Astrocyte of the spinal cord (primary cell): ENCODE data around the gene YTHDF1.
"Not testable (repeated sequence)": the region's sequence is repeated elsewhere in the genome, so short reads cannot be mapped to it uniquely, and the experiment has no call there.

Experiments
- DNase-seq: peaks from one replicate; pipeline ENCODE4 v3.0.0; 2011; ENCODE audit warnings: low read depth, low spot score
- H3K4me3 ChIP-seq: 2 replicates; pipeline ENCODE4 v1.5.1; 2011; ENCODE audit warnings: low read depth, mild to moderate bottlenecking, low read length, moderate library complexity
- in situ Hi-C: cut with HindIII; loops from 2 replicates; pipeline ENCODE4 v1.10.0; 2017; ENCODE audit warnings: low sequenced_read_pairs
- TF ChIP-seq, protein P1 (sequence below): IDR thresholded peaks from 2 replicates; pipeline ENCODE4 v1.5.1; 2012; ENCODE audit warnings: low read depth, mild to moderate bottlenecking, low read length, inconsistent platforms

The YTHDF1 gene

DNA sequence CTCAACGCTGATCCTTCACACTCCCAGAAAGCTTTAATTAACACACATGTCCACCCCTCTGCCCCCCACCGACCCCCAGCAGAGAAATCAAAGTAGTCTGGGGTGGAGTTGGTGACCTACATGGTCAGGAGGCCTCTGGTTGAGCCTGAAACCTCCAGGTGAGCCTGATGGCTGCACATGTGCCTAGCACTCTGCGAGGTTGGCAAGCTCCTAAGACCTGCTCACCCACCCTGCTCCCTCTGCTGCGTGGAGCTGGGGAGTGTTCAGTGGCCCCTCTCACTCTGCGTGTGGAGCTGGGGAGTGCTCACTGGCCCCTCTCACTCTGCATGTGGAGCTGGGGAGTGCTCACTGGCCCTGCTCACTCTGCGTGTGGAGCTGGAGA is 7.9 kb upstream of the YTHDF1 start:
- no peak for DNase-seq
- H3K4me3 ChIP-seq = no peak overlapping the region
- TF ChIP-seq, protein P1, sequence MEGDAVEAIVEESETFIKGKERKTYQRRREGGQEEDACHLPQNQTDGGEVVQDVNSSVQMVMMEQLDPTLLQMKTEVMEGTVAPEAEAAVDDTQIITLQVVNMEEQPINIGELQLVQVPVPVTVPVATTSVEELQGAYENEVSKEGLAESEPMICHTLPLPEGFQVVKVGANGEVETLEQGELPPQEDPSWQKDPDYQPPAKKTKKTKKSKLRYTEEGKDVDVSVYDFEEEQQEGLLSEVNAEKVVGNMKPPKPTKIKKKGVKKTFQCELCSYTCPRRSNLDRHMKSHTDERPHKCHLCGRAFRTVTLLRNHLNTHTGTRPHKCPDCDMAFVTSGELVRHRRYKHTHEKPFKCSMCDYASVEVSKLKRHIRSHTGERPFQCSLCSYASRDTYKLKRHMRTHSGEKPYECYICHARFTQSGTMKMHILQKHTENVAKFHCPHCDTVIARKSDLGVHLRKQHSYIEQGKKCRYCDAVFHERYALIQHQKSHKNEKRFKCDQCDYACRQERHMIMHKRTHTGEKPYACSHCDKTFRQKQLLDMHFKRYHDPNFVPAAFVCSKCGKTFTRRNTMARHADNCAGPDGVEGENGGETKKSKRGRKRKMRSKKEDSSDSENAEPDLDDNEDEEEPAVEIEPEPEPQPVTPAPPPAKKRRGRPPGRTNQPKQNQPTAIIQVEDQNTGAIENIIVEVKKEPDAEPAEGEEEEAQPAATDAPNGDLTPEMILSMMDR = no peak
- in situ Hi-C loops = no loop called here

DNA sequence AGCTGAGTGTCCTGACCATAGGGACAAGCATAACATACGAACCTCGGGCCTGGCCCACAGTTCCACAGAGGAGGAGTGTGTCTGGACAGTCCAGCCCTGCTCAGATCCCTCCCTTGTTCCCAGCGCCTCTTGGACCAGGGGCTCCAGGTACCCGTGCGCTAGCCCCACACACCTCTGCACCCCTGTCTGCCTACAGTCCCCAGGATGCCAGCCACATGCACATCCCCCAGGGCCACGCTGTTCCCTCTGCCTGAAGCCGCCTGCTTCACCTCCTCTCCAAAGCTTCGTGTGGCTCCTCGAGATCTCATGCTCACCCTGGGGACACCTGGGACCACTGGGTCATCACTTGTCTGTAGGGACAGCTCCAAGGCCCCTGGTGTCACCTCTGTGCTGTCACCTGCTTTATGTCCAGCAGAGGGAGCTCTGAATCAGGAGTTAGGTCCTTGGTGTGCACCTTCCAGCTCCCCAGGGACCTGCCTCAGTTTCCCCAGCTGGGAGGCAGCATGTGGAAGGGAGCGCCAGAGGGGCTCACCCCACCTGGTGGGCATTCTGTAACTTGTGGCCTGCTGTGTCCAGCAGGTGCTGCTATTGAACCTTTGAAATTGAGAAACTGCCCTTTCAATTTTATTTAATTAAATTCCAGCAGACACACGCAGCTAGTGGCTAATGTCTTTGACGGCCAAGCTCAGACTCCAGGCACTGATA is 7.3 kb upstream of the YTHDF1 start:
- DNase-seq = peak; percentile 35
- H3K4me3 ChIP-seq = no peak overlapping the region
- TF ChIP-seq, protein P1 = peak; percentile 83
- in situ Hi-C loops = no loop called here

DNA sequence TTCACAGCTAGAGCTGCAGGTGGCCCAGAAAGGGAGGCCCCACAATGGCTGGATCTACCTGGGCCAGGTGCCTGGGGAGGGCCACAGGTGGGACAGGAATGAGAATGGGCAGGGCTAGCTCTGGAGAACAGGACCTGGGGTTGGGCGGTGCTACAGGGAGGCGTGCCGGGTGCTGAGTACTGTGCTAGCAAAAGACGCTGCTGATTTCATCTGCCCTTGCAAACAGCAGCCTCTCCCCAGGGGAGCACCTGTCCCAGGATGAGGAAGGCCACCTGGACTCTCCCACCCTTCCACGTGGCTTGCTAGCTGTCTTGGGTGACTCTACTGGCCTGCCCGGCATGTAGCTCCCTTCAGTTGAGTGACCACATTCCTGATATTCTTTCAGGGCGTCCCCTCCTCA is 6.6 kb upstream of the YTHDF1 start:
- no peak for DNase-seq
- no peak overlapping the region for H3K4me3 ChIP-seq
- in situ Hi-C loops = no loop called here
- TF ChIP-seq, protein P1 = no peak

DNA sequence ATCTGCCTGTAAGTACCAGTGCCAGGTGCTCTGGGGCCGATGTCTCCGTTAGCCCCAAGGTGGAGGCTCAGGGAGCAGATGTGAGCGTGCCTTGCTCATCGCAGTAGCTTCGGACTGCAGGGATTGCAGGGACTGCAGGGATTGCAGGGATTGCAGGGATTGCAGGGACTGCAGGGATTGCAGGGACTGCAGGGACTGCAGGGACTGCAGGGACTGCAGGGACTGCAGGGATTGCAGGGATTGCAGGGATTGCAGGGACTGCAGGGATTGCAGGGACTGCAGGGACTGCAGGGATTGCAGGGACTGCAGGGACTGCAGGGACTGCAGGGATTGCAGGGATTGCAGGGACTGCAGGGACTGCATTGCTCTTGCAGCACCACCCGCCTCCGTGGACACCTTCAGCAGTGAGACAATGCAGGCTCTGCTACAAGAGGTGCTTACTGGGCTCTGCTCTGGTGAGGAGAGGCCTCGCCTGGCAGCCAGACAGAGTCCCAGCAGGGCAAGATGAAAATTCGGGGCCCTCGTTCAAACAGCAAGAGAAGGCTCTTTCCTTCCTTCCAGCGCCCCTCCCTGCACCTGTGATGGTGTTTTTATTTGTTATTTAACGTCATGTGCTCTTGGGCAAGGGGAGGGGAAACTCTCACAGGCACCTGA is 5.6 kb upstream of the YTHDF1 start:
- H3K4me3 ChIP-seq, in situ Hi-C loops, DNase-seq: not testable (repeated sequence)

DNA sequence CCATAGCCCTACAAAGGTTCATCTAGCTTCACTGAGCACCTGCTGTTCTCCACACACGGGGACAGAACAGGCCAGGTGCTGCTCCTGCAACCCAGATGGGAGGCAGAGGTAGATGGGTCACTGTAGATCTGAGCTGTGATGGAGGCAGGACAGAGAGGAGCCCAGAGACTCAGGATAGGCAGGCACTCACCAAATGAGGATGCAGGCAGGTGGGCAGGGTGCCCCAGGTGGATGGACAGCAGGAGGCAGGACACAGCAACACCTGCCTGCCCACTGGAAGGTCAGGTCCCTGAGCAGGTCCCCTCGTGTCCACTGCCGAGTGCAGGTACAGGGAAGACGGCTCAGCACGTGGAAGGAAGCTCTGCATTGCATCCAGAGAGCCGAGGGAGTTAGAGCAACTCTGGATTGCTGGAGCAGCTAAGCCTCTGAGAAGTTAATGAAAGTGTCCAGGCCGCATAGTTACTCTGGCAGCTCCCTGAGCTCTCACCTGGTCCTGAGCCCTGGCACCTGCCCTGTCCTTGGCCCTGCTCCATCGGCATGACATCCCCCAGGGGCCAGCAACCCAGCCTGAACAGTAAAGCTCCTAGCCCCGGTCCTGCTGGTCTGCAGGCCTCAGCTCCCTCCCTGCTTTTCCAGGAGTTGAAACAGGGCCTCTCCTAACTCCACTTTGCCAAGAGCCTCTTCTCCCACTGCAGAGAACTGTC is 4.9 kb upstream of the YTHDF1 start:
- no peak overlapping the region for H3K4me3 ChIP-seq
- TF ChIP-seq, protein P1 = no peak
- in situ Hi-C loops = no loop called here
- no peak for DNase-seq

DNA sequence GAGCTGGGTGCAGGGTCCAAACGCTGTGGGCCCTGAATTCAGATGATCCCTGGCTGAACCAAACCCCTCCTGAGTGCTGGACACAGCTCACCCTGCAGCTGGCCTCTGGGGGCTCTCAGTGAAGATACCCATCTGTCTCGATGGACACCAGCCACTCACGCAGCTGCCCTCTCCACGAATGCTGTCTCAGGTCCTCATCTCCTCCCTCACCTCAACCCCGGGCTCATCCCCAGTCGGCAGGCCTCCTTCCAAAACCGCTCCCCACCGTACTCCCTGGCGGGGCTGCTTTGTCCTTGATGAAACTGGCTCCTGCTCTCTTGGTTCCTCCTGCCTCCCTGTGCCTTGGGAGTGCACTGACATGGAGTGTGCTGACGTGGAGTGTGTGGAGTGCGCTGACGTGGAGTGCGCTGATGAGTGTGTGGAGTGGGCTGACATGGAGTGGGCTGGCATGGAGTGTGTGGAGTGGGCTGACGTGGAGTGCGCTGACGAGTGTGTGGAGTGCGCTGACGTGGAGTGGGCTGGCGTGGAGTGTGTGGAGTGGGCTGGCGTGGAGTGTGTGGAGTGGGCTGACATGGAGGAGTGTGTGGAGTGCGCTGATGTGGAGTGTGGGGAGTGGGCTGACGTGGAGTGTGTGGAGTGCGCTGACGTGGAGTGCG is 4.1 kb upstream of the YTHDF1 start:
- TF ChIP-seq, protein P1 = no peak
- no peak for DNase-seq
- no peak overlapping the region for H3K4me3 ChIP-seq
- in situ Hi-C loops = no loop called here

DNA sequence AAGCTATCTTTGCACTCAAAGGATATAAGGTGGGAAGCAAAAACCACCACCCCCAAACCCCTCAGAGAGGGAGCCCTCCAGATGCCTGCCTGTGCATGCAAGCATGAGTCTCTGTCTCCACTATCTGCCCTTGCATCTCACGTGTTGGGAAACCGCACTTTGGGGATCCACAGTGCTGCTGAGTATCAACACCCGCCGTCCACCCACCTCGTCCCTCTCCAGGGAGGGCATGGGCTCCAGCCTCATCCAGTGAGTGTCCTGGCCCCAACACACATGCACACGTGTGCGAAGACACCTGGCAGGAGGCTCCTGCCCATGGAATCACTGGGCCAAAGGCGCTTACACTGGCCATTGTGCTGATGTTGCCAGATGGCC is 3.5 kb upstream of the YTHDF1 start:
- no peak for DNase-seq
- in situ Hi-C loops = no loop called here
- TF ChIP-seq, protein P1 = no peak
- H3K4me3 ChIP-seq = no peak overlapping the region
